NOMO-1 (cell line): ENCODE data around the gene SYNE3.

Experiments used
- DNase-seq, 2 experiments: peaks; one replicate each; lab custom pipeline; 2025; ENCODE audit not compliant: unreplicated experiment in 2 of 2; lab: John Stamatoyannopoulos, UW

The SYNE3 gene, protein sequence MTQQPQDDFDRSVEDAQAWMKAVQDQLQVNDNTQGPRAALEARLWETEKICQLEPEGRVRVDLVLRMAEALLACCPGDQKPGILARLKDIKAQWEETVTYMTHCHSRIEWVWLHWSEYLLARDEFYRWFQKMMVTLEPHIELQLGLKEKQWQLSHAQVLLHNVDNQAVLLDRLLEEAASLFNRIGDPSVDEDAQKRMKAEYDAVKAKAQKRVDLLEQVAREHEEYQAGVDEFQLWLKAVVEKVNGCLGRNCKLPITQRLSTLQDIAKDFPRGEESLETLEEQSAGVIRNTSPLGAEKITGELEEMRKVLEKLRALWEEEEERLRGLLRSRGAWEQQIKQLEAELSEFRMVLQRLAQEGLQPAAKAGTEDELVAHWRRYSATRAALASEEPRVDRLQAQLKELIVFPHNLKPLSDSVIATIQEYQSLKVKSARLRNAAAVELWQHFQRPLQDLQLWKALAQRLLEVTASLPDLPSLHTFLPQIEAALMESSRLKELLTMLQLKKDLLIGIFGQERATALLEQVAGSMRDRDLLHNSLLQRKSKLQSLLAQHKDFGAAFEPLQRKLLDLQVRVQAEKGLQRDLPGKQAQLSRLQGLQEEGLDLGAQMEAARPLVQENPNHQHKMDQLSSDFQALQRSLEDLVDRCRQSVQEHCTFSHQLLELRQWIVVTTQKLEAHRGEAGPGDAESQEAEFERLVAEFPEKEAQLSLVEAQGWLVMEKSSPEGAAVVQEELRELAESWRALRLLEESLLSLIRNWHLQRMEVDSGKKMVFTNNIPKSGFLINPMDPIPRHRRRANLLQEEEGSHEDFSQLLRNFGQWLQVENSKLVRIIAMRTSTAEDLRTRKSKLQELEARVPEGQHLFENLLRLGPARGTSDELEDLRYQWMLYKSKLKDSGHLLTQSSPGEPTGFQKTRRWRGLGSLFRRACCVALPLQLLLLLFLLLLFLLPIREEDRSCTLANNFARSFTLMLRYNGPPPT

DNA sequence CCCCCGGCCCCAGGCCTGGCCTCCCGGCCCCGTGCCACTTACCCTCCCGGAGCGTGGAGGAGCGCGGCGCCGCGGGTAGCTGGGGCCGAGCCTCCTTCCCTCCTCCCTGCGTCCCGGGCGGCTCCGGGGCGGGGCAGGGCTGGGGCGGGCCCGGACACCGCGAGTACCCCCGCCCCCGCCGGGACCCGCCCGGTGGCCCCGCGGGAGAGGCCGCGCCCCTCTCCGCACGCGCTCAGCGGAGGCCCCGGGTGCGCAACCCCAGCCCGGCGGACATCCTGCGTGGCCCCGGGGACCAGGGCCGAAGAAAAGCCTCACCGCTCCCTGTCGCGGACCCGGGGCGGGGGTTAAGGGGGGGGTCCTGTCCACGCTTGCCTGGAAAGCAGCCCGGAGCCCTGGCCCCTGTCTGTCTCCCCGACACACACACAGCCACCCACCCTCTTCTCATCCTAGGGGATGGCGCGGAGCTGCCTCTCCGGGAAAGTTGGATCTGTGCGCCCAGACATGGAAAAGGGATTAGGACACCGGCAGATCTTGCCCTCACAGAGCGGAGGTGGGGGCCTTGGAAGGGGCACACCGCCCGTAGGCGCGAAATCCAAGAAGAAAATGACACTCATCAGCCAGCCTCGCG is at the start of gene SYNE3:
TSS of gene SYNE3 (minus strand) at position 97 of the 628 bp plus-strand sequence. CDS start 40,829 bp downstream, outside the sequence.
- peak in 1 of 2 experiments; percentile 26 for DNase-seq

DNA sequence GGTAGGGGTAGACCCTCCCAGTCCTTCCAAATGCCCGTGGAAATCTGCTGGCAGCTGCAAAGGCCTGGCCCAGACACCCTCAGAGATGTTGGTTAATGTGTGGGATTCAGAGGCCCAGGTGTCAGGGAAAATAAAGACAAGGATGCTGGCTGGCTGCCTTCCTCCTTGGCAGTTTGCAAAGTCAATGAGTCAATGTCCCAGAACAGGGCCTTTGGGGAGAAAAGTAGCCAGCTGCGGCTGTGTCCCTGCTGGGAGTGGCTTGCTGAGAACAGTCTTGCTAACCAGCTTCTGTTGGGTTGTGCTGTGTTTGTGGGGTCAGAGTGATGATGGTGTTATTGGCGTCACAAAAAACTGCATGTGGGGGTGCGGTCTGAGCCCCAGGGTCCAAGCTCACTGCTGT is 47.6 kb upstream of the SYNE3 start:
- DNase-seq: no peak

DNA sequence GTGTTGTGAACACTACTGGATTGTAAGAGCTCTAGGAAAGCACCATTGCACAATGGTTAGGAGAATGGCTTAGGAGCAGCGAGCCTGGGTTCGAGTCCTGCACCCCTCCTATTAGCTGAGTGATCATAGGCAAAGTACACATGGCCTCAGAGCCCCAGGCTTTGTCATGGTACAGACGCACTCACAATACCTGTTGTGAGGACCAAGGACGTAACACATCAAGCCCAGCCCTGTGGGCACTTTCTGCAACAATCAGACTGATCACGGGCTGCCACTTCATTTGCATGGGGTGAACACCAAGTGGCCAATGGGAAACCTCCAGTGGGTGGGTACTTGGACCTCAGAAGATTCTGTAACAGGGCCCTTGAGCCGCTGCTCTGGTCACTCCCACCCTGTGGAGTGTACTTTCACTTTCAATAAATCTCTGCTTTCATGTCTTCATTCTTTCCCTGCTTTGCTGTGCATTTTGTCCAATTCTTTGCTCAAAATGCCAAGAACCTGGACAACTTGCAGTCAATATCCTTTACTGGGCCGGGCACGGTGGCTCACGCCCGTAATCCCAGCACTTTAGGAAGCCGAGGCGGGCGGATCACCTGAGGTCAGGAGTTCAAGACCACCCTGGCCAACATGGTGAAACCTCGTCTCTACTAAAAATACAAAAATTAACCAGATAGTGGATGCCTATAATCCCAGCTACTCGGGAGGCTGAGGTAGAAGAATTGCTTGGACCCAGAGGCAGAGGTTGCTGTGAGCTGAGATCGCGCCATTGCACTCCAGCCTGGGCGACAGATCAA is 46.6 kb upstream of the SYNE3 start:
- peak in 1 of 2 experiments; percentile 5 for DNase-seq

DNA sequence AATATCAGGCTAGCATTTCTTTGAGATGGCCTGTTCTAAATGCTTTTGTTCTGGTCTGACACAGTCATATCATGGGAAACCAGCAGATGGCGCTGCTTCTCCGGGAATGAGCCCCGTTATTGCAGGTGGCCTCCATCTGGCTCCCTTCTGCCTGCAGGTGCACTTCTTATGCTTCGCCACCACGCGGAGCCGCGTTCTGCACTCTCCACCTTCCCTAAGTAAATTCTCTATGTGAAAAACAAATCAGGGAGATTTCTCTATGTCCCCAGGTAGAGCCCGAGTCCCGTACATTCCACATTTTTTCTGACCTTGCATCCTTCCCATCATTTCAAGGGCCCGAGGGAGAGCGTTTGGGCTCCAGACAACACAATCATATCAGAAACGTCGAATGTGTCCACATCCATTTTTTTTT is 44.6 kb upstream of the SYNE3 start:
- DNase-seq: peak; percentile 60 to 73

DNA sequence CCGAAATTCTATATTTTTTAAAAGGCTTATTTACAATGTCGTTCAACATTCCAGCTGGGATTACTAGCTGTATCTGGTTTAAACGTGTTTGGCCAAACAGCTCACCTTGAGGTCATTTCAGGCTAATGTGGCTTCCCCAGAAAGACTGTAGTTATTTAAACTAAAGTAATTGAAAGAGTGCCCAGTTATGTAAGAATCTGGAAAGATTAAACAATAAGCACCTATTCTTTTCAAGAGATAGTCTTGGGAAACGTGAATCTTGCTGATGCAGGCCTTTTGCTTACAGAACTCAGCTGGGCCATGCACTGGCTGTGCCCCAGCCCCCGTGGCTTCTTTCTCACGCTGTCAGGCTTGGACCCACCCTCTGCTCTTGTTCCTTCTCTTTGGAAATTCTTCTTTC is 42.8 kb upstream of the SYNE3 start:
- no peak for DNase-seq

DNA sequence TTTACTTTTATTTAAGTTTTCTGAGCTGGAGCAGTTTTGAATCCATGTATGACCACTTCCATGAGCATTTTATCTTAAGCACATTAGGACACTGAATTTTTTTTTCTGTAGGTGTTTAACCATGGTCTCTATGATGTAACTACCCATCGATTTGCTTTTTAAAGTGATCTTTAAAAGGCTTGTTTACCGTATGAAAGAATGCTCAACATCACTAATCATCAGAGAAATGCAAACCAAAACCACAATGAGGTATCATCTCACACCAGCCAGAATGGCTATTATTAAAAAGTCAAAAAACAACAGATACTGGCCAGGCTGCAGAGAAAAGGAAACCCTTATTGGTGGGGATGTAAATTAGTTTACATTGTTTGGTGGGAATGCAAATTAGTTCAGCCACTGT is 41.4 kb upstream of the SYNE3 start:
- DNase-seq: no peak

DNA sequence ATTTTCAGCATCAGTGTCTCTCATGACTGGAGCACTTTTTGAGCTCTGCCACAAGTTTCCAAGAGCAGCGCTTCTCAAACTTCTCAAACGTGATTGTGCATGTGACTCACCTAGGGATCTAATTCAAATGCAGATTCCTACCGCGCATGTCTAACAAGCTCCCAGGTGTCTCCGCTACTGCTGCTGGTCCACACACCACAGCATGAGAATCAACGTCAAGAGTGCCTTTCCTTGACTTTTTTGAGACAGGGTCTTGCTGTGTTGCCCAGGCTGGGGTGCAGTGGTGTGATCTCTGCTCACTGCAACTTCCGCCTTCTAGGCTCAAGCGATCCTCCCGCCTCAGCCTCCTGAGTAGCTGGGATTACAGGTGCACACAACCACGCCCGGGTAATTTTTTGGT is 40.8 kb upstream of the SYNE3 start:
- DNase-seq: no peak

DNA sequence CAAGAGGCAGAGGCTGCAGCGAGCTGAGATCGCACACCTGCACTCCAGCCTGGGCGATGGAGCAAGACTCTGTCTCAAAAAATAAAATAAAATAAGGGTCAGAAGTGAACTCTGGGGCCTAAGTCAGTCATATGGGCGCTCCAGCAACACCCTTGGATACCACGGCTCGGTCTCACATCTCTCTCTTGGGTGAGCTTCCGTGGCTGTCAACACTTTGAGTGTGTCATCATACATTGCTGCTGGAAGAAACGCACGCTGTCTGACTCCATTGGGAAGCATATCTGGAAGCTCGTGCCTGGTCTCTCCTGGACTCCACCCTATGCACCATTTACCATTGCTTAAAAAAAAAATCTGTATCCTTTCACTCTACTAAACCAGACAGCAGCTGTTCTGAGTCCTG is 38.6 kb upstream of the SYNE3 start:
- DNase-seq: no peak

DNA sequence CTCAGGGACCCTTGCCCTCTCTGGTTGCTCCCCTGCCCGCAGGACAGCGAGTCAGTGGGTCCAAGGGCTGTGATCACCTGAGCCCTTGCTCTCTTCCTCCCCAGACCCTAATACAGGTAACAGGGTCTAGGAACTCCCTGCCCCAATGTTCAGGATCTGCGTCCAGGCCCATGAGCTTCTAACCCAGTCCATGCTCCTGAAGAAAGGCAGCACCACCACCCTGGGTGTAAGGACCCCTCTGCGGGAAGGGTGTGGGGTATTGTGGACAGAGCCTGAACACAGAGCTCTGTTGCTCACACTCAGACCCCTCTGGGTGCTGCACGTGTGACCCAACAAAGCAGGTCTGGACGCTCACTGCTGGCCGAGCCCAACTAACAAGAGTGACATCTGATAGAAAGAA is 36.7 kb upstream of the SYNE3 start:
- DNase-seq: no peak

DNA sequence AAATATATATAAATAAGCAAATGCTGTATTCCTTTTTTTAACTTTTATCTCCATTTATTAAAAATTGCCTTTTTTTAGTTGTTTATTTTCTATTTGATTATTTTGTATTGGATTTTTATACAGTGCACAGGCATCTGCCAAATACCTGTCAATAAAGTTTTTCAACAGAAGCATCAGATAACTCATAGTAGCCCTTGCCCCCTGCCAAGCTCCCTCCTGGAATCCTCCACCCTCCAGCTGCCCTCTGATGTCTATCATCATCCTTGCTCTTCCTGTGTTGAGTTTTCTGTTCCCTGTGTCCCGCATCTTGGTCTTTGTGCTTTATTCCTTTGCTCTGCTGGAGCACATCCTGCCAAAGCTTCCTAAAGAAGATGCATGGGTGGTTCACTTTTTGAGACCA is 35.0 kb upstream of the SYNE3 start:
- no peak for DNase-seq

DNA sequence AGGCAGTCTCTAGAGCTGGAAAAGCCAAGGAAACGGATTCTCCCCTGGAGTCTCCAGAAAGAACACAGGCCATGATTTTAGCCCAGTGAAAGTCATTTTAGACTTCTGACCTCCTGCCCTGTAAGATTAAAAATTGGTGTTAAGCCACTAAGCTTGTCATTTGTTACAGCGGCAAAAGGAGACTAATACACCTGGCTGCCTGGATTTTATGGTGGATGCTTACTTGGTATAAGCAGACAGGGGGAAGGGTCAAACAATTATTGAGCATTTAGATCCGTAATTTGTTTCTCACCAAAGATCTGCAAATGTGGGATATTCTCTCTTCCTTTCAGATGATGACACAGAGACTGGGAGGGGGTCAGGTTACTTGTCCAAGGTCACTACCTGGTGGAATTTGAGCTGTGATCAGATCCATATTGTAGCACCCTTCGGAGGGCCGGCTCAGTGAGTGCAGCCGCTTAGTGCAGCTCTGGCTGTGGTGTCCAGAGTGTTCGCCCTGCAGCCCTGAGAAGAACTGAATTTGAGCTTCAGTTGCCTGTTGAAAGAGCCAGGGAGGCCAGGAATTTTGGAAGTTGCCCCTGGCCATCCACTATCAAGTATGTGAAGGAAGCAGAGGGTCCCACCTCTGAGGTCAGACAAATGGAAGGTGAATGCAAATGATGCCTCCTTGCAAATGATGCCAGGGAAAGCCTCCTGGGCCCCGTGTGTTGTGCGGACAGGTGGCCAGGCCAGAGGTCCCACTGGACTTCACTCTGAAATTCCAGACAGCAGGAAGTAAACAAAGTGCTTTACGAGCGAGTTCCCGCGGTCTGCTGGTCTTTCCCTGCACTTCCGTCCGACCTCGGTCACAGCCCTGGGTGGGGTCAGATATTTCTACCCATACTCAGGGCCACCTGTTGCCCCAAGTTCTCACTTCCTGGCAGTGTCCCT is 33.5 kb upstream of the SYNE3 start:
- DNase-seq: no peak

DNA sequence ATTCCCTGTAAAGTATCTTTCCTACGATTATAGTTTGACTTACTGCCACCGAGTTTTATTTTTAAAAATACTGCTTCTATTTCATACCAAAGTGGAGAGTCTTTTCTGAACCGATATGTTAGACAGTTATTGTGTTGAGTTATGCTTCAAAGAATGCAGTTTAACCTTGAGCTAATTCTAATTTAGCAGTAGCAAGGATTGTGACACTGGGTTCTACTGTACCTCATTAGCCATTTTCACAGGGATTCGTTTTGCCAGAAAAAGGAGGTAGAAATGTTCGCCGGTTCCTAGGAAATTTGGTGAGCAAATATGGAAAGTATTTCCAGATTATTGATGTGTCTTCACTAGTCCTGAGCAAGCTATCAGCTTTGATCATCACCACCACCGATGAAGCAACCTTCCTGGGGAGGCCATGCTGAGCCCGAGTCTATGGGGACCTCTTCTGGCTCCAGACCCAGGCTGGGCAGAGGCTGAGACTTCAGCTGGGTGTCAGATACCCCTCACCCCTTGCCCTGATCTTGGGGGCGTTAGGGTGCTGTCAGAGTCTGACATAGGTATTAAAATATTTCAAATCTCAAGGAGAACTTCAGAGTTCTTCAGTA is 32.0 kb upstream of the SYNE3 start:
- no peak for DNase-seq

DNA sequence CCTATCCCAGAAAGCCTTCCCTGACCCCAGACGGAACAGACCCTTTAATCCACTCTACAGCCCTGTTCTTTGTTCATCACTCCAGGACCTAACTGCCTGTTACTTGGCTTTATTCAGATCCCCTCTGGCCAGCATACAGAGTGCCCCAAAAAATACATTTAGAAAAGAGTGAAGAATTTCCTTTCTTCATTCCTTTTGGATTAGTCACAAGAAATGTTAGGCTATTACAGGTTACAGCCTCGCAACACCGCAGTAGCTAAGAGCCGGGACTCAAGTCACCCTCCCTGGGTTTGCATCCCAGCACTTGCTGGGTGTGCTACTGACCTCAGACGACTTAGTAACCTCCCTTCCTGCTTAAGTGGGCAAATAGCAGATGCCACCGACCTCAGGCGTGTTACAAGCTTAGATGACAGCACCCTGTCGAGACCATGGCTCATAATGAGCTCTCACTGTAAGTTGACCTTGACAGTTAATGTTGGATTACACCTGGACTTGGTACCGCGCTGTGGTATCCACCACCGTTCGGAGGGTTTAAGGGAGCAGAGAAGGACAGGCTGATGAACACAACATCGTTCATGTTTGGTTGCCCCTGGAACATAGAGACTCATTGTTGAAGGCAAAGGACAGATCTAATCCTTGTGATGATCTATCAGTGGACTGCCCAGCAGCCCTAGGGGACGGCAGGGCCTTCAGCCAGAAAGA is 31.3 kb upstream of the SYNE3 start:
- DNase-seq: no peak

DNA sequence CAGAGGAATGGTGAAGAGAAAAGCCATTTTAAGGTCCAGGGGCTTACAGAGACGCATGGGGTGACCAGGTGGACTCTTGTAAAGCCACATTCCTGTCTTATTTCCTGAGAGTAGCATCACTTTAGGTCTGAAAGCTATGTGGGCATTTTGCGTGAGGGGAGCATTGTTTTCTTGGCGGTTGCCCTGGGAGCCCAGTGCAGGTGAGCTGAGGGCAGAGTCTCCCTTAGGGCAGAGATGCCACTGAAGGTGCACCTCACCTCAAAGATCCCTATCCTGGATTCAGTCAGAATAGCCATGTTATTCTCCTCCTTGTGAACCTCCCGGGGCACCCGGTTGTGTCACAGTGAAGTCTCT is 30.8 kb upstream of the SYNE3 start:
- DNase-seq: no peak

DNA sequence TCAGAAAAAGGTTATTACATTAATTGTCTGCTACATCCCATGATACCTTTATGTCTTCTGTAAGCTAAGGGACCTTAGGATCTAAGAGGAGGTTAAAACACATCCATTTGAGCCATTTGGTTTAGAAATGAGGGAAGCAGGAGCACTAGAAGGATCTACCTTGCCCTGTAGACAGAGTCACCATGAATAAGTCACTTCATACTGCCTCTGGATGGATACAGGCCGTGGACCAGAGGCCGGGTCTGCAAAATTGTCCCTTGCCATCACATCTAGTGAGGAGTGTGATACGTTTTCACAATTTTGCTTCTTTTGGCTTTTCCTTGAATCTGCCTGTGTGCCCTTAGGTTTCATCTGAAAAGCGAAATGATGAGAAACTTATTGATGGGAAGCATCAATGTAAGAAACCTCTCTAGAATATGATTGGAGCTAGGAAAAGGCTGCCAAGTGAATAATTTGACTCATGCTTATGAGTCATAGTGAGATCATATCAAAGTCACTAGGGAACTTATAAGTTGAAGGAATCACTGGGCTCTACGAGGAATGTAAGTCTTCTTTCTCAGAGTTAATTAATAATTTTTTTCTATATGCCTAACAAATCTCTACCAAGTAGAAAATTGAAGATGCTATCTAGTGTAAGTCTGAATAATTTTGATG is 29.2 kb upstream of the SYNE3 start:
- DNase-seq: no peak

DNA sequence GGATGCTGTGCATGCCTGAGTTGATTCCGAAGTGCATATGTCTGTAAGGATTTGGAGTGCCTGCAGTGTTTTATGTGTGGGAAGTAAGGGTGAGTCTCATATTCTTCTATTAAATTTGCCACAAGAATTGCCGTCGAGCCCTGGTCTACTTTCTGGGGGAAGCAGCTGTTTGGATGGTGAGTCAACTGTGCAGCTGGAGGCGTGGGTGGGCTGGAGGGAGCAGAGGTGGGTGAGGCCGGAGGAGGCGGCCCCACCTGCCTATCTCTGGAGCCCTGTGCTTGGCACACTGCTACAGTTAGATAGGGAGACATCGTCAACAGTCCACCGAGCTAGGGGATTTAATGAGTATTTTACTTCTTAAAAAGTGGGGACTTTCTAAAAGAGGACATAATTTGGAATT is 28.1 kb upstream of the SYNE3 start:
- DNase-seq: no peak

DNA sequence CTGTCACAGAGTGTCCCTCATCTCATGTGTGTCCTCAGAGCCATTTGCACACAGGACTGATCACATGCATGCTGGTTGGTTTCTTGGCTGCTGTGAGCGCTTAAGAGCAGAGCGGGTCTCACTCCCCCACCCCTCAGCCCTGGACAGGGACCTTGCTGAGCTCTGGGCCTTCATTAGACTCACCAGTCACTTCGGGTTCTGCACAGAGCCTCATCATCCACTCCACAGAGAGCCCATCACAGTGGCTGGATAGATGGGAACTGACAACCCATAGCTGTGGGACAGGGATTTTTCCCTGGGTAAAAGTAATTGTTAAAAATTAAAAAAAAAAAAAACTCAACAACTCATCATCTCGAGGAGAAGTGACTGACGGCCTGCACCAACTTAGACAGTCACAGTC is 26.6 kb upstream of the SYNE3 start:
- DNase-seq: no peak
